Left ventricle myocardium inferior (tissue), 1 donor: ENCODE data around the gene ELAVL2. TPM values are rescaled to one million over a fixed set of nuclear protein-coding genes. Genes with fewer than 3 reads are reported as not detected.
"Not testable (repeated sequence)": the region's sequence is repeated elsewhere in the genome, so short reads cannot be mapped to it uniquely, and the experiment has no call there.

Experiments used
- DNase-seq: peaks from one replicate; pipeline ENCODE4 v3.0.0-alpha.2; 2020
- H3K27ac ChIP-seq: fragments of 200-600 bp; replicated peaks from 2 replicates; pipeline ENCODE4 v1.8.0; 2021
- H3K27me3 ChIP-seq: fragments of 200-600 bp; 2 replicates; pipeline ENCODE4 v1.8.0; 2021; ENCODE audit warnings: low read depth
- H3K36me3 ChIP-seq: fragments of 200-600 bp; 2 replicates; pipeline ENCODE4 v1.8.0; 2021
- H3K4me1 ChIP-seq: fragments of 200-600 bp; 2 replicates; pipeline ENCODE4 v1.8.0; 2021
- H3K4me3 ChIP-seq: fragments of 200-600 bp; 2 replicates; pipeline ENCODE4 v1.8.0; 2021; ENCODE audit warnings: mild to moderate bottlenecking, moderate library complexity
- H3K9me3 ChIP-seq: fragments of 200-600 bp; replicated peaks from 2 replicates; pipeline ENCODE4 v1.8.0; 2021
- CTCF ChIP-seq: fragments of 200-600 bp; IDR thresholded peaks from 2 replicates; pipeline ENCODE4 v1.8.0; 2021; ENCODE audit warnings: antibody characterized with exemption, mild to moderate bottlenecking, borderline replicate concordance
- intact Hi-C: fragments of 100-400 bp; cut with micrococcal nuclease; formaldehyde crosslinking; loops from one replicate; pipeline ENCODE4 v1.11.0; 2022
- total RNA-seq: library from RNA; stranded (reverse); fragmentation: NEBNext Ultra II Directional; extraction: Animal tissue kit (Norgen Biotek cat#: 25700); gene quantifications from one replicate; pipeline ENCODE4 v1.2.1, GENCODE V29; 2021
- donor health status: DM: no; HTN: yes; CAD: no; lungs with severe emphysema.

The ELAVL2 gene
- total RNA-seq, 1 donor from 2014 or later: 0.08 TPM

DNA sequence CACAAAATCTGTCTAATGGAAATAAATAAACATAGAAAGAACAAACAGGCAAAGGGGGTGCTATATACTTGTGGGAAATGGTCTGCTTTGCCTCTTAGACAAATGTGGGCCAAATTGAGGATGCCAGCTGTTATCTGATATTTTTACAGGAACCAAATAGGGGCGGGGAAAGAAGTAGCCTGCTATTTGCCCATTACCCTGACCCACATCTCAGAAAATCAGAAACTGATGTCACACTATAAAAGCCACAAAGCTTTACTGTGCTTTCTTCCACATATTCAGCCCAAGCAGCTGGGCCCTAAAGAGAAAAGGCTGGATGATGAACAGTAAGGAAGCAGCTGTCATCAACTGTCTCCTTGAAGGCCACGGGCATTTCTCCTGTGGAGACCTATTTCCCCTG lies 97.3 kb downstream of the ELAVL2 start:
- no peaks in the 10 kb centered on the region for H3K4me1 ChIP-seq
- no peaks in the 10 kb centered on the region for H3K36me3 ChIP-seq
- H3K27me3 ChIP-seq: no peaks in the 10 kb centered on the region
- no peak for TF ChIP-seq CTCF
- no peak for DNase-seq
- no peaks in the 10 kb centered on the region for H3K9me3 ChIP-seq
- intact Hi-C loops: no loop called here
- no peak overlapping the region for H3K4me3 ChIP-seq
- no peak overlapping the region for H3K27ac ChIP-seq

DNA sequence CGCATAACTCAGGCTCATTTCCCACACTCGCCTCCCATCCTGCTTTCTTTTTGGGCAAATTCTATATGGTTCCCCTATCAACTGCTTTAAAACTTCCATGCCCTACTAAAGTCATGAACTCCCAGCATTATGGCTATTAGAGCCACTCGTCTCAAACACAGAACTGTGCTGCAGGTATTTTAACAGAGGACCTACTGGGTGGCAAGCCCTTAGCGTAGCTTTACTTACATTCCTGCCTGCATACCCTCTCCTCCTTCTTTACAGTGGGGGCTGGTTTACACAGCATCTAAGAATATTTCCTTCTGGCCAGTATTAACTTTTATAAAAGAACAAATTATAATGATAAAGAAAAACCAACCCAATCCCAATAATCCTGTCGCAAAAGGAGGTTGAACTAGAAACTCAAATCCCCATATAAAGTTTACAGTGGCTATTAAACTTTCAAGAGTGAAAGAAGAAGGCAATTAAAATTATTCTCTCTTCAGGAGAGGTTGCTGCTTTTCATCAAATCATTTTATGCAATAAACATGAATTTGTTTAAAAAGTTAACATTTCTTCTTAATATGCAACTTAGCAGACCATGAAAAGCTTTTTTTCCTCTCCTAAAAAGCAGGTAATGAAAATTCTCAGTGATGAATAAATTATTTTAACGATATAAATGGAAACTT lies 100.6 kb downstream of the ELAVL2 start:
- no peak overlapping the region for H3K27ac ChIP-seq
- no peaks in the 10 kb centered on the region for H3K27me3 ChIP-seq
- no peaks in the 10 kb centered on the region for H3K4me1 ChIP-seq
- intact Hi-C loops: no loop called here
- TF ChIP-seq CTCF: no peak
- H3K4me3 ChIP-seq: no peak overlapping the region
- DNase-seq: no peak
- H3K9me3 ChIP-seq: no peaks in the 10 kb centered on the region
- H3K36me3 ChIP-seq: no peaks in the 10 kb centered on the region

- no peaks in the 10 kb centered on the region for H3K36me3 ChIP-seq
- intact Hi-C loops: no loop called here
- H3K27me3 ChIP-seq: no peaks in the 10 kb centered on the region
- H3K4me3 ChIP-seq: no peak overlapping the region
- no peak for DNase-seq
- no peak for TF ChIP-seq CTCF
- H3K9me3 ChIP-seq: no peaks in the 10 kb centered on the region
- no peak overlapping the region for H3K27ac ChIP-seq
- H3K4me1 ChIP-seq: no peaks in the 10 kb centered on the region
Measured at GRCh38 chr9:23723672-23724071, 102.4 kb downstream of the ELAVL2 start.

DNA sequence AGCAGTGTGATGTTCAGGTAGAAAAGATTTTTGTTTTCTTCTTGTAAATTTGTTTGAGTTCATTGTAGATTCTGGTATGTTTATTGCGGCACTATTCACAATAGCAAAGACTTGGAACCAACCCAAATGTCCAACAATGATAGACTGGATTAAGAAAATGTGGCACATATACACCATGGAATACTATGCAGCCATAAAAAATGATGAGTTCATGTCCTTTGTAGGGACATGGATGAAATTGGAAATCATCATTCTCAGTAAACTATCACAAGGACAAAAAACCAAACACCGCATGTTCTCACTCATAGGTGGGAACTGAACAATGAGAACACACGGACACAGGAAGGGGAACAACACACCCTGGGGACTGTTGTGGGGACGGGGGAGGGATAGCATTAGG lies 103.0 kb downstream of the ELAVL2 start:
- H3K27ac ChIP-seq, H3K27me3 ChIP-seq, DNase-seq, intact Hi-C loops, H3K4me3 ChIP-seq, H3K36me3 ChIP-seq, H3K4me1 ChIP-seq, H3K9me3 ChIP-seq: not testable (repeated sequence)

GRCh38 chr9:23721466-23721865 lies 104.6 kb downstream of the ELAVL2 start:
- H3K27me3 ChIP-seq: no peaks in the 10 kb centered on the region
- DNase-seq: no peak
- intact Hi-C loops: no loop called here
- no peak for TF ChIP-seq CTCF
- H3K9me3 ChIP-seq: no peaks in the 10 kb centered on the region
- H3K27ac ChIP-seq: no peak overlapping the region
- H3K4me3 ChIP-seq: no peak overlapping the region
- no peaks in the 10 kb centered on the region for H3K36me3 ChIP-seq
- H3K4me1 ChIP-seq: no peaks in the 10 kb centered on the region

- no peaks in the 10 kb centered on the region for H3K9me3 ChIP-seq
- no peaks in the 10 kb centered on the region for H3K27me3 ChIP-seq
- H3K4me3 ChIP-seq: no peak overlapping the region
- no peaks in the 10 kb centered on the region for H3K4me1 ChIP-seq
- no peak for DNase-seq
- no peak for TF ChIP-seq CTCF
- intact Hi-C loops: no loop called here
- H3K27ac ChIP-seq: no peak overlapping the region
- H3K36me3 ChIP-seq: no peaks in the 10 kb centered on the region
Measured at GRCh38 chr9:23717505-23717904, 108.5 kb downstream of the ELAVL2 start.
